Trophoblast cell (in vitro differentiated cells and primary cell): ENCODE results near the gene ROCK2.

Experiments
- DNase-seq, 2 donors: peaks; one replicate each; pipeline ENCODE4 v3.0.0-alpha.2; 2016
- H2AFZ ChIP-seq: 2 replicates; pipeline ENCODE4 v1.6.1; 2013; ENCODE audit warnings: low read length, moderate library complexity, mild to moderate bottlenecking; ENCODE audit not compliant: insufficient read depth, poor library complexity
- H2AK5ac ChIP-seq: 2 replicates; pipeline ENCODE4 v1.6.1; 2013; ENCODE audit warnings: mild to moderate bottlenecking, low read length
- H2BK120ac ChIP-seq: 2 replicates; pipeline ENCODE4 v1.6.1; 2013; ENCODE audit warnings: low read length, mild to moderate bottlenecking, moderate library complexity; ENCODE audit not compliant: insufficient read depth, poor library complexity
- H2BK12ac ChIP-seq: 2 replicates; pipeline ENCODE4 v1.6.1; 2013; ENCODE audit warnings: mild to moderate bottlenecking, low read length, moderate library complexity
- H2BK5ac ChIP-seq: 2 replicates; pipeline ENCODE4 v1.6.1; 2013; ENCODE audit warnings: low read length, low read depth, moderate library complexity, mild to moderate bottlenecking; ENCODE audit not compliant: poor library complexity
- H3K14ac ChIP-seq: 2 replicates; pipeline ENCODE4 v1.6.1; 2013; ENCODE audit warnings: mild to moderate bottlenecking, low read length
- H3K18ac ChIP-seq: 2 replicates; pipeline ENCODE4 v1.6.1; 2013; ENCODE audit warnings: mild to moderate bottlenecking, low read length
- H3K23ac ChIP-seq: 2 replicates; pipeline ENCODE4 v1.6.1; 2013; ENCODE audit warnings: low read length
- H3K27ac ChIP-seq: 2 replicates; pipeline ENCODE4 v1.5.1; 2013; ENCODE audit warnings: low read depth, mild to moderate bottlenecking, inconsistent platforms, low read length, moderate library complexity
- H3K27me3 ChIP-seq: 2 replicates; pipeline ENCODE4 v1.6.1; 2013; ENCODE audit warnings: inconsistent platforms, mild to moderate bottlenecking, low read length, moderate library complexity; ENCODE audit not compliant: insufficient read depth
- H3K36me3 ChIP-seq, 2 experiments: 1 replicate in 1 of 2; 2 replicates in 1 of 2; pipeline ENCODE4 v1.6.1; 2013; ENCODE audit warnings: low read length in 2 of 2, mild to moderate bottlenecking in 2 of 2, moderate library complexity in 1 of 2; ENCODE audit not compliant: insufficient read depth in 2 of 2, control insufficient read depth in 1 of 2
- H3K4ac ChIP-seq: 2 replicates; pipeline ENCODE4 v1.6.1; 2013; ENCODE audit warnings: low read depth, mild to moderate bottlenecking, low read length, moderate library complexity
- H3K4me1 ChIP-seq, 2 experiments: 1 replicate in 1 of 2; 2 replicates in 1 of 2; pipeline ENCODE4 v1.6.1; 2013; ENCODE audit warnings: low read length in 2 of 2, mild to moderate bottlenecking in 2 of 2, moderate library complexity in 1 of 2; ENCODE audit not compliant: insufficient read depth in 2 of 2, control insufficient read depth in 1 of 2
- H3K4me2 ChIP-seq: 2 replicates; pipeline ENCODE4 v1.6.1; 2013; ENCODE audit warnings: inconsistent platforms, mild to moderate bottlenecking, low read length, moderate library complexity
- H3K4me3 ChIP-seq: 2 replicates; pipeline ENCODE4 v1.5.1; 2013; ENCODE audit warnings: mild to moderate bottlenecking, low read depth, low read length, inconsistent platforms
- H3K79me1 ChIP-seq: one replicate; pipeline ENCODE4 v1.6.1; 2013; ENCODE audit warnings: low read length
- H3K79me2 ChIP-seq: 2 replicates; pipeline ENCODE4 v1.6.1; 2013; ENCODE audit warnings: low read length, mild to moderate bottlenecking; ENCODE audit not compliant: control insufficient read depth, insufficient read depth, poor library complexity
- H3K9ac ChIP-seq: 2 replicates; pipeline ENCODE4 v1.6.1; 2013; ENCODE audit warnings: mild to moderate bottlenecking, low read length
- H3K9me3 ChIP-seq: 2 replicates; pipeline ENCODE4 v1.6.1; 2013; ENCODE audit warnings: low read depth, mild to moderate bottlenecking, control low read depth, inconsistent platforms, low read length; ENCODE audit not compliant: insufficient read depth
- H4K12ac ChIP-seq: 2 replicates; pipeline ENCODE4 v1.6.1; 2013; ENCODE audit warnings: low read depth, mild to moderate bottlenecking, low read length, moderate library complexity
- H4K8ac ChIP-seq: 2 replicates; pipeline ENCODE4 v1.6.1; 2013; ENCODE audit warnings: low read depth, mild to moderate bottlenecking, low read length, moderate library complexity
- H4K91ac ChIP-seq: one replicate; pipeline ENCODE4 v1.6.1; 2013; ENCODE audit warnings: low read depth, mild to moderate bottlenecking, low read length, moderate library complexity
- WGBS: extraction: QIAGEN DNeasy Blood & Tissue Kit; methylation state at CpG from one replicate; pipeline ENCODE4 v1.1.7; 2013; ENCODE audit warnings: missing lambda C conversion rate; ENCODE audit not compliant: insufficient read length, insufficient coverage; ENCODE audit errors: extremely low coverage; 5-methylcytosine and 5-hydroxymethylcytosine counted together

The ROCK2 gene

GRCh38 chr2:11134349-11134748 is 210.1 kb downstream of the ROCK2 start:
- Histone ChIP-seq H3K18ac (no peak overlapping the region), H3K36me3 (no peaks in the 10 kb centered on the region), H3K4me3 (no peak overlapping the region), H3K27me3 (no peaks in the 10 kb centered on the region), H2AFZ (no peak overlapping the region), H3K79me1 (peaks cover 3% of the 10 kb centered on the region), H3K4me1 (peaks cover 2 to 4% of the 10 kb centered on the region in 2 experiments), H3K4ac (no peak overlapping the region), H3K79me2 (peaks cover 1% of the 10 kb centered on the region), H2BK12ac (no peak overlapping the region), H4K91ac (no peak overlapping the region), H3K14ac (no peak overlapping the region), H2AK5ac (no peak overlapping the region), H2BK5ac (no peak overlapping the region), H4K8ac (no peak overlapping the region), H2BK120ac (no peak overlapping the region), H4K12ac (no peak overlapping the region), H3K9me3 (no peaks in the 10 kb centered on the region), H3K27ac (no peak overlapping the region), H3K23ac (no peak overlapping the region), H3K9ac (no peak overlapping the region), H3K4me2 (no peak overlapping the region)
- no CpG with 5 or more reads among the region's 5 CpGs for WGBS
- no peak for DNase-seq

GRCh38 chr2:11133936-11134320 is 210.5 kb downstream of the ROCK2 start:
- Histone ChIP-seq H2AFZ (no peak overlapping the region), H3K9ac (no peak overlapping the region), H3K4ac (no peak overlapping the region), H3K27me3 (no peaks in the 10 kb centered on the region), H3K4me3 (no peak overlapping the region), H4K8ac (no peak overlapping the region), H4K12ac (no peak overlapping the region), H3K36me3 (no peaks in the 10 kb centered on the region), H2BK120ac (no peak overlapping the region), H3K79me2 (peaks cover 1% of the 10 kb centered on the region), H4K91ac (no peak overlapping the region), H3K23ac (no peak overlapping the region), H3K14ac (no peak overlapping the region), H2BK5ac (no peak overlapping the region), H3K79me1 (peaks cover 3% of the 10 kb centered on the region), H2AK5ac (no peak overlapping the region), H3K9me3 (no peaks in the 10 kb centered on the region), H3K27ac (no peak overlapping the region), H3K4me2 (no peak overlapping the region), H3K4me1 (peaks cover 2 to 4% of the 10 kb centered on the region in 2 experiments), H3K18ac (no peak overlapping the region), H2BK12ac (no peak overlapping the region)
- no peak for DNase-seq
- WGBS: no CpG with 5 or more reads among the region's 8 CpGs

- peak overlapping the region; percentile 32 for H2BK12ac ChIP-seq
- H2BK5ac ChIP-seq: no peak overlapping the region
- peaks cover 1% of the 10 kb centered on the region for H3K79me2 ChIP-seq
- no peak overlapping the region for H3K18ac ChIP-seq
- H4K8ac ChIP-seq: peak overlapping the region; percentile 19
- H3K23ac ChIP-seq: no peak overlapping the region
- no peak overlapping the region for H2BK120ac ChIP-seq
- peaks cover 3% of the 10 kb centered on the region for H3K79me1 ChIP-seq
- no peak overlapping the region for H3K27ac ChIP-seq
- no peaks in the 10 kb centered on the region for H3K27me3 ChIP-seq
- no peaks in the 10 kb centered on the region for H3K36me3 ChIP-seq
- H3K9ac ChIP-seq: no peak overlapping the region
- H4K12ac ChIP-seq: no peak overlapping the region
- H2AK5ac ChIP-seq: no peak overlapping the region
- H3K14ac ChIP-seq: no peak overlapping the region
- H2AFZ ChIP-seq: peak overlapping the region; percentile 53
- peaks cover 2 to 4% of the 10 kb centered on the region in 2 experiments for H3K4me1 ChIP-seq
- no peak for DNase-seq
- H4K91ac ChIP-seq: no peak overlapping the region
- no peak overlapping the region for H3K4me3 ChIP-seq
- no CpG with 5 or more reads among the region's 25 CpGs for WGBS
- no peaks in the 10 kb centered on the region for H3K9me3 ChIP-seq
- peak overlapping the region; percentile 68 for H3K4me2 ChIP-seq
- H3K4ac ChIP-seq: no peak overlapping the region
These were observed 211.0 kb downstream of the ROCK2 start for GRCh38 chr2:11133238-11133935.

GRCh38 chr2:11132036-11132671 is 212.3 kb downstream of the ROCK2 start:
- Histone ChIP-seq H3K36me3 (no peaks in the 10 kb centered on the region), H3K27ac (no peak overlapping the region), H3K9me3 (no peaks in the 10 kb centered on the region), H3K4me3 (peak overlapping the region; percentile 31), H3K79me2 (peaks cover 1% of the 10 kb centered on the region), H3K4ac (no peak overlapping the region), H3K79me1 (peaks cover 3% of the 10 kb centered on the region), H2AFZ (peak overlapping the region; percentile 28), H3K23ac (no peak overlapping the region), H2BK5ac (no peak overlapping the region), H2BK12ac (no peak overlapping the region), H3K9ac (no peak overlapping the region), H4K91ac (no peak overlapping the region), H3K14ac (no peak overlapping the region), H2AK5ac (no peak overlapping the region), H3K4me2 (no peak overlapping the region), H3K4me1 (peaks cover 2 to 4% of the 10 kb centered on the region in 2 experiments), H4K12ac (no peak overlapping the region), H4K8ac (peak overlapping the region; percentile 51), H2BK120ac (no peak overlapping the region), H3K27me3 (no peaks in the 10 kb centered on the region), H3K18ac (no peak overlapping the region)
- WGBS: no CpG with 5 or more reads among the region's 19 CpGs
- no peak for DNase-seq
